Trophoblast cell (in vitro differentiated cells and primary cell): ENCODE results near the gene NKAIN1.
"Not testable (repeated sequence)": the region's sequence is repeated elsewhere in the genome, so short reads cannot be mapped to it uniquely, and the experiment has no call there.

Source experiments
- DNase-seq, 2 donors: peaks; one replicate each; pipeline ENCODE4 v3.0.0-alpha.2; 2016
- H2AFZ ChIP-seq: 2 replicates; pipeline ENCODE4 v1.6.1; 2013; ENCODE audit warnings: low read length, moderate library complexity, mild to moderate bottlenecking; ENCODE audit not compliant: insufficient read depth, poor library complexity
- H2AK5ac ChIP-seq: 2 replicates; pipeline ENCODE4 v1.6.1; 2013; ENCODE audit warnings: mild to moderate bottlenecking, low read length
- H2BK120ac ChIP-seq: 2 replicates; pipeline ENCODE4 v1.6.1; 2013; ENCODE audit warnings: low read length, mild to moderate bottlenecking, moderate library complexity; ENCODE audit not compliant: insufficient read depth, poor library complexity
- H2BK12ac ChIP-seq: 2 replicates; pipeline ENCODE4 v1.6.1; 2013; ENCODE audit warnings: mild to moderate bottlenecking, low read length, moderate library complexity
- H2BK5ac ChIP-seq: 2 replicates; pipeline ENCODE4 v1.6.1; 2013; ENCODE audit warnings: low read length, low read depth, moderate library complexity, mild to moderate bottlenecking; ENCODE audit not compliant: poor library complexity
- H3K14ac ChIP-seq: 2 replicates; pipeline ENCODE4 v1.6.1; 2013; ENCODE audit warnings: mild to moderate bottlenecking, low read length
- H3K18ac ChIP-seq: 2 replicates; pipeline ENCODE4 v1.6.1; 2013; ENCODE audit warnings: mild to moderate bottlenecking, low read length
- H3K23ac ChIP-seq: 2 replicates; pipeline ENCODE4 v1.6.1; 2013; ENCODE audit warnings: low read length
- H3K27ac ChIP-seq: 2 replicates; pipeline ENCODE4 v1.5.1; 2013; ENCODE audit warnings: low read depth, mild to moderate bottlenecking, inconsistent platforms, low read length, moderate library complexity
- H3K27me3 ChIP-seq: 2 replicates; pipeline ENCODE4 v1.6.1; 2013; ENCODE audit warnings: inconsistent platforms, mild to moderate bottlenecking, low read length, moderate library complexity; ENCODE audit not compliant: insufficient read depth
- H3K36me3 ChIP-seq, 2 experiments: 1 replicate in 1 of 2; 2 replicates in 1 of 2; pipeline ENCODE4 v1.6.1; 2013; ENCODE audit warnings: low read length in 2 of 2, mild to moderate bottlenecking in 2 of 2, moderate library complexity in 1 of 2; ENCODE audit not compliant: insufficient read depth in 2 of 2, control insufficient read depth in 1 of 2
- H3K4ac ChIP-seq: 2 replicates; pipeline ENCODE4 v1.6.1; 2013; ENCODE audit warnings: low read depth, mild to moderate bottlenecking, low read length, moderate library complexity
- H3K4me1 ChIP-seq, 2 experiments: 1 replicate in 1 of 2; 2 replicates in 1 of 2; pipeline ENCODE4 v1.6.1; 2013; ENCODE audit warnings: low read length in 2 of 2, mild to moderate bottlenecking in 2 of 2, moderate library complexity in 1 of 2; ENCODE audit not compliant: insufficient read depth in 2 of 2, control insufficient read depth in 1 of 2
- H3K4me2 ChIP-seq: 2 replicates; pipeline ENCODE4 v1.6.1; 2013; ENCODE audit warnings: inconsistent platforms, mild to moderate bottlenecking, low read length, moderate library complexity
- H3K4me3 ChIP-seq: 2 replicates; pipeline ENCODE4 v1.5.1; 2013; ENCODE audit warnings: mild to moderate bottlenecking, low read depth, low read length, inconsistent platforms
- H3K79me1 ChIP-seq: one replicate; pipeline ENCODE4 v1.6.1; 2013; ENCODE audit warnings: low read length
- H3K79me2 ChIP-seq: 2 replicates; pipeline ENCODE4 v1.6.1; 2013; ENCODE audit warnings: low read length, mild to moderate bottlenecking; ENCODE audit not compliant: control insufficient read depth, insufficient read depth, poor library complexity
- H3K9ac ChIP-seq: 2 replicates; pipeline ENCODE4 v1.6.1; 2013; ENCODE audit warnings: mild to moderate bottlenecking, low read length
- H3K9me3 ChIP-seq: 2 replicates; pipeline ENCODE4 v1.6.1; 2013; ENCODE audit warnings: low read depth, mild to moderate bottlenecking, control low read depth, inconsistent platforms, low read length; ENCODE audit not compliant: insufficient read depth
- H4K12ac ChIP-seq: 2 replicates; pipeline ENCODE4 v1.6.1; 2013; ENCODE audit warnings: low read depth, mild to moderate bottlenecking, low read length, moderate library complexity
- H4K8ac ChIP-seq: 2 replicates; pipeline ENCODE4 v1.6.1; 2013; ENCODE audit warnings: low read depth, mild to moderate bottlenecking, low read length, moderate library complexity
- H4K91ac ChIP-seq: one replicate; pipeline ENCODE4 v1.6.1; 2013; ENCODE audit warnings: low read depth, mild to moderate bottlenecking, low read length, moderate library complexity
- WGBS: extraction: QIAGEN DNeasy Blood & Tissue Kit; methylation state at CpG from one replicate; pipeline ENCODE4 v1.1.7; 2013; ENCODE audit warnings: missing lambda C conversion rate; ENCODE audit not compliant: insufficient read length, insufficient coverage; ENCODE audit errors: extremely low coverage; 5-methylcytosine and 5-hydroxymethylcytosine counted together

NKAIN1 gene

DNA sequence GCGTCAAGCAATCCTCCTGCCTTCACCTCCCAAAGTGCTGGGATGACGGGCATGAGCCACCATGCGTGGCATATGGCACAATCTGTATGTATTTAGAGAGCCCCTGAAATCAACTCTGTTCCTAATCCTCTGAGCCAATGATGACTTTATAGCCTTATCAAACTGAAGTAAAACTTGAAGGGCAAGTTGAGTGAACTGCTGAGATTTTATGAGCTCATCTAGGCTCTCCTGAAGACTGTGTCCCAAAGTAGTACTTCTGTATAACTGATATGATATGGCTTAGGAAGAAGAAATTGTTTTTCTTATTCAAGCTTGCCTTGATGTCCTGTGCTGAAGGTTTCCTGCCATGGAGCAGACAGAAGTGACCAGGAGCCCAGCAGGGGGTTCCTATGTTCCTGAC lies 23.7 kb upstream of the NKAIN1 start:
- no peak overlapping the region for H2BK5ac ChIP-seq
- H2BK120ac ChIP-seq, result no peak overlapping the region
- no peak overlapping the region for H4K91ac ChIP-seq
- no peak overlapping the region for H4K8ac ChIP-seq
- H3K79me1 ChIP-seq, result no peaks in the 10 kb centered on the region
- no peak overlapping the region for H3K4ac ChIP-seq
- WGBS, result no CpG with 5 or more reads among the region's 3 CpGs
- H3K36me3 ChIP-seq, result peaks cover 22 to 43% of the 10 kb centered on the region in 2 experiments
- no peak overlapping the region for H3K14ac ChIP-seq
- no peak overlapping the region for H4K12ac ChIP-seq
- no peak for DNase-seq
- H3K9ac ChIP-seq, result no peak overlapping the region
- H3K4me3 ChIP-seq, result no peak overlapping the region
- no peak overlapping the region for H2BK12ac ChIP-seq
- H3K9me3 ChIP-seq, result no peaks in the 10 kb centered on the region
- no peaks in the 10 kb centered on the region for H3K27me3 ChIP-seq
- H3K27ac ChIP-seq, result no peak overlapping the region
- no peak overlapping the region for H3K4me2 ChIP-seq
- H3K23ac ChIP-seq, result no peak overlapping the region
- H2AFZ ChIP-seq, result no peak overlapping the region
- H3K79me2 ChIP-seq, result no peaks in the 10 kb centered on the region
- no peaks in the 10 kb centered on the region for H3K4me1 ChIP-seq
- H3K18ac ChIP-seq, result no peak overlapping the region
- H2AK5ac ChIP-seq, result no peak overlapping the region

DNA sequence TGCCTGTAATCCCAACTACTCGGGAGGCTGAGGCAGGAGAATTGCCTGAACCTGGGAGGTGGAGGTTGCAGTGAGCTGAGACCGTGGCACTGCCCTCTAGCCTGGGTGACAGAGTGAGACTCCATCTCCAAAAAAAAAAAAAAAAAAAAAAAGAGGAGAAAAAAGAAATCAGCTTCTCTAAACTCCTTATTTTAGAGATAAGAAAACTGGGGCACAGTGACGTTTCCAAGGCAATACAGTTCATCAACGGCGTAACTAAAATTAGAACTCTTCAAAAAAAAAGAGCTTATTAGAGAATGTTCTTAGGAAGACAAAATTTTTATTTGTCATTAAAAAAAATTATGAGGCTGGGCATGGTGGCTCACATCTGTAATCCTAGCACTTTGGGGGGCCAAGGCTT lies 22.7 kb upstream of the NKAIN1 start:
- not testable (repeated sequence) for H3K4me1 ChIP-seq, H3K79me1 ChIP-seq, H3K18ac ChIP-seq, H3K4ac ChIP-seq, H3K4me3 ChIP-seq, H3K27me3 ChIP-seq, H3K14ac ChIP-seq, H3K9ac ChIP-seq, H3K27ac ChIP-seq, DNase-seq, H2AK5ac ChIP-seq, H4K12ac ChIP-seq, H4K91ac ChIP-seq, H4K8ac ChIP-seq, H2BK12ac ChIP-seq, H2AFZ ChIP-seq, H2BK5ac ChIP-seq, H3K79me2 ChIP-seq, H3K23ac ChIP-seq, H3K4me2 ChIP-seq, H2BK120ac ChIP-seq, H3K9me3 ChIP-seq
- no CpG with 5 or more reads among the region's 5 CpGs for WGBS
- H3K36me3 ChIP-seq, result peaks cover 16 to 39% of the 10 kb centered on the region in 2 experiments

DNA sequence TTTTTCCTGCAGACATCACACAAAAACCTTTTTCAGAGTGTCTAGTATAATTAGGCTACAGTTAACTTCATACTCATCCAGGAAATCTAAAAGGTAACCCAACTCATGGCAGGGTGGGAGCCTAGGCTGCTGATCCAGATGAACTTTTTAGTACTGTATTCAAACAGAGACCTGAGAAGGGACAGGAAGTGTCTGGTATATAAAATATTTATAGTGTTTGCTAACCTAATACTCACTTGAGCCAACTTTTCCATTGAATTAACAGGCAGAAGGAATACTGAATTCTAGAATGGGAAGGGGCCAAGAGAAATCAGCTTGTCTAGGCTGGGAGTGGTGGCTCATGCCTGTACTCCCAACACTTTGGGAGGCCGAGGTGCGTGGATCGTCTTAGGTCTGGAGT lies 22.2 kb upstream of the NKAIN1 start:
- no CpG with 5 or more reads among the region's 3 CpGs for WGBS
- Histone ChIP-seq H2AFZ (no peak overlapping the region), H3K4ac (no peak overlapping the region), H3K79me2 (no peaks in the 10 kb centered on the region), H2BK5ac (no peak overlapping the region), H3K27me3 (no peaks in the 10 kb centered on the region), H3K4me1 (no peaks in the 10 kb centered on the region), H2BK120ac (no peak overlapping the region), H3K27ac (no peak overlapping the region), H3K4me2 (no peak overlapping the region), H2AK5ac (no peak overlapping the region), H4K8ac (no peak overlapping the region), H3K23ac (no peak overlapping the region), H3K9ac (no peak overlapping the region), H3K79me1 (no peaks in the 10 kb centered on the region), H3K9me3 (no peaks in the 10 kb centered on the region), H3K36me3 (peaks cover 15 to 39% of the 10 kb centered on the region in 2 experiments), H3K4me3 (no peak overlapping the region), H4K12ac (no peak overlapping the region), H4K91ac (no peak overlapping the region), H3K18ac (no peak overlapping the region), H2BK12ac (no peak overlapping the region), H3K14ac (no peak overlapping the region)
- no peak for DNase-seq

DNA sequence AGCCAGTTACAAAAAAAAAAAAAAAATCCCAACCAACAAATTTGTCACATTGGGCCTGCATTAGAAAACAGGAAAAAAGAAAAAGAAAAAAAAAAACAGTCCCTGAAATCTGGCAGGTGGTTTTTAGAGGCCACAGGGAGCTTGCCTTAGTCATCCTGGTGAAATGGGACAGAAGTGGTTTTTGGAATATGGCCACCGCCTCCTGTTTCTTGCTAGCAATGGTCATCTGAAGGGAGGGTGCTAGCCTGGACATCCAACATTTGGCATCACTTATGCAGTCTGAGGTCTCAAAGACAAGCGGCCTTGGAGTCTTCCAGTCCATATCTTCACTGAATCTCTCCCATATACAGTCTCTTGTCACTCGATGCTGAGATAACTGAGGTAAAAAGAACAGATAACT lies 20.1 kb upstream of the NKAIN1 start:
- no peaks in the 10 kb centered on the region for H3K79me2 ChIP-seq
- no peak overlapping the region for H4K12ac ChIP-seq
- H3K14ac ChIP-seq, result no peak overlapping the region
- no peak overlapping the region for H2BK120ac ChIP-seq
- H2BK5ac ChIP-seq, result no peak overlapping the region
- no peak overlapping the region for H4K8ac ChIP-seq
- no peak overlapping the region for H2AK5ac ChIP-seq
- no peak overlapping the region for H3K23ac ChIP-seq
- no peaks in the 10 kb centered on the region for H3K9me3 ChIP-seq
- H3K4me2 ChIP-seq, result no peak overlapping the region
- H3K4ac ChIP-seq, result no peak overlapping the region
- H3K18ac ChIP-seq, result no peak overlapping the region
- no peak overlapping the region for H2BK12ac ChIP-seq
- H3K79me1 ChIP-seq, result no peaks in the 10 kb centered on the region
- H3K9ac ChIP-seq, result no peak overlapping the region
- no peak overlapping the region for H2AFZ ChIP-seq
- no peak overlapping the region for H4K91ac ChIP-seq
- no CpG with 5 or more reads among the region's 3 CpGs for WGBS
- DNase-seq, result no peak
- H3K4me3 ChIP-seq, result no peak overlapping the region
- no peaks in the 10 kb centered on the region for H3K27me3 ChIP-seq
- H3K27ac ChIP-seq, result no peak overlapping the region
- no peaks in the 10 kb centered on the region for H3K4me1 ChIP-seq
- peaks cover 9 to 30% of the 10 kb centered on the region in 2 experiments for H3K36me3 ChIP-seq
